GM18909 (cell line): ENCODE data around the gene AGPAT4.

Experiments
- ATAC-seq: cut with Tn5 transposase; IDR thresholded peaks from one replicate; pipeline ENCODE4 v1.9.1; 2021; ENCODE audit warnings: mild to moderate bottlenecking; ENCODE audit not compliant: unreplicated experiment, poor library complexity

Gene AGPAT4

GRCh38 chr6:161257793-161258457 is 15.9 kb downstream of the AGPAT4 start:
- ATAC-seq: no peak

GRCh38 chr6:161256407-161256806 is 17.5 kb downstream of the AGPAT4 start:
- ATAC-seq: no peak

- ATAC-seq: no peak
These were observed 18.3 kb downstream of the AGPAT4 start for GRCh38 chr6:161255518-161255917.

GRCh38 chr6:161254464-161255253 is 19.2 kb downstream of the AGPAT4 start:
- ATAC-seq: no peak

- ATAC-seq: no peak
These were observed 19.8 kb downstream of the AGPAT4 start for GRCh38 chr6:161254126-161254463.

GRCh38 chr6:161251345-161251744 is 22.5 kb downstream of the AGPAT4 start:
- no peak for ATAC-seq

- ATAC-seq: no peak
These were observed 24.5 kb downstream of the AGPAT4 start for GRCh38 chr6:161249327-161249726.

- no peak for ATAC-seq
These were observed 27.1 kb downstream of the AGPAT4 start for GRCh38 chr6:161246725-161247124.

GRCh38 chr6:161245363-161245762 is 28.5 kb downstream of the AGPAT4 start:
- no peak for ATAC-seq

GRCh38 chr6:161244725-161245124 is 29.1 kb downstream of the AGPAT4 start:
- ATAC-seq: no peak

GRCh38 chr6:161242779-161243693 is 30.8 kb downstream of the AGPAT4 start:
- no peak for ATAC-seq

- ATAC-seq: no peak
These were observed 31.7 kb downstream of the AGPAT4 start for GRCh38 chr6:161242113-161242512.

- ATAC-seq: no peak
These were observed 34.9 kb downstream of the AGPAT4 start for GRCh38 chr6:161239001-161239400.

- ATAC-seq: no peak
These were observed 35.4 kb downstream of the AGPAT4 start for GRCh38 chr6:161238500-161238899.

- no peak for ATAC-seq
These were observed 35.8 kb downstream of the AGPAT4 start for GRCh38 chr6:161238081-161238480.

- no peak for ATAC-seq
These were observed 36.7 kb downstream of the AGPAT4 start for GRCh38 chr6:161237176-161237575.

GRCh38 chr6:161235776-161236633 is 37.9 kb downstream of the AGPAT4 start:
- ATAC-seq: peak; percentile 58

- no peak for ATAC-seq
These were observed 39.7 kb downstream of the AGPAT4 start for GRCh38 chr6:161233986-161234661.

GRCh38 chr6:161232467-161232866 is 41.4 kb downstream of the AGPAT4 start:
- no peak for ATAC-seq
